ENCODE results near the gene DOHH.

DNA sequence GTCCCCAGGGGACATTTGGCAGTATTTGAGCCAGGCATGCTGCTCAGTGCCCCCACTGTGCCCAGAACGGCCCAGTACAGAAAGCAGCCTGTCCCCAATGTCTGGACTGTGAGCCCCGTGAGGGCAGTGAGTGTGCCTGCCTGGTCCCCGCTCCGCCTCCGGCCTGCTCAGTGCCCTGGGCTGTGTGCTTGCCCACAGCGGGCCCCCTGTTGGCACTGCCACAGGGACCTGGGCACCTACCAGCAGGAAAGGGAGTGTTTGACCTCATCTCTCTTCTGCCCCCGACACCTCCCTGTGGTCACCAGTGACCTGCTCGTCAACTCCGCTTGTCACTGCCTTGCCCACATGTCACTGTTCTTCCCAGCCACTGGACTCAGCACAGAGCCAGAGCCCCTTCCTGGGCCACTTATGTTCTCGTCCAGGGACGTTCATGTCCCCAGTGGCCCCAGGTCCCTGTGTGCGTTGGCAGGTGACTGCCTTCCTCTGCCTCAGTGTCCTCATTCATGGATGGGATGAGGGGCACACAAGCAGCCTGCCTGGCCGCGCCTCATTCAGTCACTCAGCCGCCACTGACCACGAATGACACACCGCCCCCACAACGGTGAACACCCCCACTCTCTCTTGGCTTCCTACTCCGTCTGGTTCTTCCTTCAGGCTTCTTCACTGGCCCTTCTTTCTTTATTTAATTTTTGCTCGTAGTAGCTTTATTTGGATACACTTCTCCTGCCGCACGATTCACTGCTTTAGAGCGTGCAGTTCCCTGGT is 8.5 kb upstream of the DOHH start:
- TF ChIP-seq, protein P1, sequence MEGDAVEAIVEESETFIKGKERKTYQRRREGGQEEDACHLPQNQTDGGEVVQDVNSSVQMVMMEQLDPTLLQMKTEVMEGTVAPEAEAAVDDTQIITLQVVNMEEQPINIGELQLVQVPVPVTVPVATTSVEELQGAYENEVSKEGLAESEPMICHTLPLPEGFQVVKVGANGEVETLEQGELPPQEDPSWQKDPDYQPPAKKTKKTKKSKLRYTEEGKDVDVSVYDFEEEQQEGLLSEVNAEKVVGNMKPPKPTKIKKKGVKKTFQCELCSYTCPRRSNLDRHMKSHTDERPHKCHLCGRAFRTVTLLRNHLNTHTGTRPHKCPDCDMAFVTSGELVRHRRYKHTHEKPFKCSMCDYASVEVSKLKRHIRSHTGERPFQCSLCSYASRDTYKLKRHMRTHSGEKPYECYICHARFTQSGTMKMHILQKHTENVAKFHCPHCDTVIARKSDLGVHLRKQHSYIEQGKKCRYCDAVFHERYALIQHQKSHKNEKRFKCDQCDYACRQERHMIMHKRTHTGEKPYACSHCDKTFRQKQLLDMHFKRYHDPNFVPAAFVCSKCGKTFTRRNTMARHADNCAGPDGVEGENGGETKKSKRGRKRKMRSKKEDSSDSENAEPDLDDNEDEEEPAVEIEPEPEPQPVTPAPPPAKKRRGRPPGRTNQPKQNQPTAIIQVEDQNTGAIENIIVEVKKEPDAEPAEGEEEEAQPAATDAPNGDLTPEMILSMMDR (IDR thresholded peaks at IDR 0.05) = no peak
- no peak for TF ChIP-seq POLR2AphosphoS5 (IDR thresholded peaks at IDR 0.05)

All from prostate gland (tissue), 2 donors.